ENCODE measurements around the gene LCT. TPM values are rescaled to one million over a fixed set of nuclear protein-coding genes. Genes with fewer than 3 reads are reported as not detected.

LCT gene
- total RNA-seq, 2 experiments from 2014 or later: 0.02 to 0.05 TPM

DNA sequence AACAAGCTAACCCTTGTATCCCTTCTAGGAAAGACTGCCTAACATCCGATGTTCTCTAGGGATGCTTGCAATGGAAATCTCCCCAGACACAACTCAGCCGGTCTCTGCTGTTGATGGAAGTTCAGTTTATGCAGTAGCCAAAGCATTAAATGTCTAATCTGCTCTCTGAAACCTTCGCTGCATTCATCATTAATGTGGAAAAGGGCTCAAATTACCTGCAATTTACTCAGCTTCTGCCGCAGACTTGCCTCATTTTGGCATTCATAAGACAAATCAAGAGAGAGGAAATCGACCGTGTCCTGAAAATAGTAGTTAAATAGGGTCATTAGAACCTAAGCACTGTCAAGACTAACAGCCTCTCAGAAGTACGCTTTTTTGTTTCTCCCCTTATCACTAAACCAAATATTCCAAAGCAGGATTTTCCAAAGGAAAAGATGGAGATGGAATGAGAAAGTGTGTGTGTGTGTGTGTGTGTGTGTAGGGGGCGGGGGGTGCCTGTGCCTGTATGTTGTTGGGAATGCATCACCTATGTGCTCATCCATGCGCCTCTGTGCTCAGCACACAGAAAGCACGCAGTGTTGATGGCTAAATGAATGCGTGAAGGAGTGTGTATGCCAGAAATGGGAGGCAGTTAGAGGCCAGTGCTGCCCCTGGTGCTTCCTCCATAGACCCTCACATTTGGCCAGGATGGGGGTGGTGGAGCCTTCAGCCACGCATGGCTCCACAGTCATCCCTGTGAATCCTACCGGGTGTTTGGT, 7.4 kb downstream of the LCT start:
- Mint-ChIP-seq H3K27ac (no peak overlapping the region), H3K36me3 (no peaks in the 10 kb centered on the region), H3K27me3 (no peaks in the 10 kb centered on the region), H3K4me3 (no peak overlapping the region), H3K9me3 (no peaks in the 10 kb centered on the region), H3K4me1 (ENCODE audit: low read depth) (no peaks in the 10 kb centered on the region)
- ChIA-PET CTCF (no interaction called here), POLR2A (no interaction called here)
- intact Hi-C loops (cut with micrococcal nuclease): no loop called here
- no peak for DNase-seq

DNA sequence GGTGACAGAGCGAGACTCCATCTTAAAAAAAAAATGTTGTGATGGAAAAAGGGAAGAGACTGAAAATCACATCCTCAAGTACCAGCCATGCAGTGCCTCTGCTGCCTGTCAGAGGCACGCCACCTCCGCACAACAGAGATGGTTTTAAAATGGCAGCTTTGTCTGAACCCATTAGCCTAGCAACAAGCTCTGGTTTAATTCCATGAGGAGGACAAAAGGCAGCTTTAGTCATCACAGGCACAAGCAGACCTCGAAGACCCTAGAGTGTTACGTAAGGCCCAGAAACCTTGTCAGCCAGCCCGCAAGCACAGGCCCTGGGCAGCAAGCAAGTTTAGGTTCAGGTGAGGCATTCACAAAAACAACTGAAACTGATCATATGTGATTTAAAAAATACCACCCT, 10.4 kb downstream of the LCT start:
- H3K27ac Mint-ChIP-seq: no peak overlapping the region
- intact Hi-C loops (cut with micrococcal nuclease): no loop called here
- peaks cover 3% of the 10 kb centered on the region for H3K4me1 Mint-ChIP-seq (ENCODE audit: low read depth)
- POLR2A ChIA-PET: interaction anchor here (0.6 kb wide), 1 partner anchor 32 kb away, joined by 4 read pairs; no protein-coding TSS in a partner anchor
- DNase-seq: no peak
- no peak overlapping the region for H3K4me3 Mint-ChIP-seq
- CTCF ChIA-PET: no interaction called here
- peaks cover 9% of the 10 kb centered on the region for H3K36me3 Mint-ChIP-seq
- H3K9me3 Mint-ChIP-seq: peaks cover 12% of the 10 kb centered on the region
- H3K27me3 Mint-ChIP-seq: no peaks in the 10 kb centered on the region

DNA sequence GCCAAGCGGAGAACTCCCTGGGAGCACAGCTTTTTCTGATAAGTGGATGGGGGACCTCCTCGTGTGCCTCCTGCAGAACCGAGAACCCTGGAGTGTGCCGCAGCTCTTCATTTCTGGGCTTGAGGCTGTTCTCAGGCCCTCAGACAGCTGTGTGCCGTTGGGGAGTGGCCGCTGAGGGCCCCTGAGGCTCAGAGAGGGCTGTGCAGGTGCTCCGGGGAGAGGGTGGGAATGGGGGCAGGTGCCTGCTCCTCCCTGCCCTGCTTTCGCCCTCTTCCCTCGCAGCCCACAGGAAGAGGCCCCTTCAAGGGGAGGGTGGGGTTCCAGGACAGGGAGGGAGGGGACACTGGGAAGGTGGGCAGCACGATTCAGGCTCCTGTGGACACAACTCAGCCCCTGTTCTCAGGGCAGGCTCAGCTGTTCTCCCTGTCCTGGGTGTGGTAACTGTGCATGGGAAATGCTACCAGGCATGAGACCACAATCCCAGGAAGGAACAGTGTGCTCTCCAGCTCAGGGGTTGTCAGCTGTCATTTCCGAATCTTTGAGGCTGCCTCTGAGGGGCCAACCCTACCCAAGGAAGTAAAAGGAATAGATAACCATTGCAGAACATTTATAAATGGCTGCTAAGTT, 11.3 kb downstream of the LCT start:
- ChIA-PET CTCF (interaction anchor here (2.6 kb wide), 1 partner anchor 28 kb away, joined by 12 read pairs; no protein-coding TSS in a partner anchor), POLR2A (no interaction called here)
- Mint-ChIP-seq H3K27ac (no peak overlapping the region), H3K4me3 (no peak overlapping the region), H3K9me3 (peaks cover 12% of the 10 kb centered on the region), H3K27me3 (no peaks in the 10 kb centered on the region), H3K36me3 (peaks cover 9% of the 10 kb centered on the region), H3K4me1 (ENCODE audit: low read depth) (peaks cover 9% of the 10 kb centered on the region)
- intact Hi-C loops (cut with micrococcal nuclease): no loop called here
- DNase-seq: no peak

DNA sequence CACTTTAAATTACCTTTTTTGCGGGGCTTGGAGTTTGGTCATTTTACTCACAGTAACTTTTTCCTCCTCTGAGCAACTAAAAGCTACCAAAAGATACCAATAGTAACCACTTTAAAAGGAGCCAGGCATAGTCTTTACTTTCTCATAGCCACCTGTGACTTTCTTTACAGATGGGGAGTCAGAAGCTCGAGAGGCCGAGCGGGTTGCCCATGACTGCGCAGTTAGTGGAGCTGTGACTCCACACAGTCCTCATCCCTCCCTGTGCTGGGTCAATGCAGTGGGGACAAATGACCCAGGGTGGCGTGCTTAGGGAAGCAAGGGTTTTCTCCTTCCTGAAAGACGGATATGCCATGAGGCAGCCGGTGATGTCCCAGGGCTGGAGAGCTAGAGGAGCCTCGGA, 11.9 kb downstream of the LCT start:
- H3K27ac Mint-ChIP-seq: no peak overlapping the region
- no peak for DNase-seq
- H3K4me1 Mint-ChIP-seq (ENCODE audit: low read depth): peaks cover 15% of the 10 kb centered on the region
- peaks cover 12% of the 10 kb centered on the region for H3K9me3 Mint-ChIP-seq
- ChIA-PET CTCF (interaction anchor here (2.6 kb wide), 1 partner anchor 27 kb away, joined by 12 read pairs; no protein-coding TSS in a partner anchor), POLR2A (no interaction called here)
- intact Hi-C loops (cut with micrococcal nuclease): no loop called here
- no peaks in the 10 kb centered on the region for H3K27me3 Mint-ChIP-seq
- peaks cover 9% of the 10 kb centered on the region for H3K36me3 Mint-ChIP-seq
- H3K4me3 Mint-ChIP-seq: no peak overlapping the region

DNA sequence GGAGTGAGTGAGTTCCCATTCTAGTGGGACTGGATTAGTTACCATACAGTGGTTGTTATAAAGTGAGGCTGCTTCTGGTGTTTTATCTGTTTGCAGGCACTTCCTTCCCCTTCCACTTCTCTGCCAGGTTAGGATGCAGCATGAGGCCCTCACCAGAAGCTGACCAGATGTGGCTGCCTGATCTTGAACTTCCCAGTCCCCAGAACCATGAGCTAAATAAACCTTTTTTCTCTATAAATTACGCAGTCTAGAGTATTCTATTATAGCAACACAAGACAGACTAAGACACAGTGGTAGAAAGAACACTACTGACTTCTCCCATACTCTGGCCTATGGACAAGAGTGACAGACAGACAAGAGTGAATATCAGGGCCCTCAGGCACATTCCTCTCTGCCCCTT, 14.1 kb downstream of the LCT start:
- Mint-ChIP-seq H3K4me1 (ENCODE audit: low read depth) (peaks cover 28% of the 10 kb centered on the region), H3K36me3 (peaks cover 9% of the 10 kb centered on the region), H3K9me3 (peaks cover 12% of the 10 kb centered on the region), H3K27ac (no peak overlapping the region), H3K4me3 (no peak overlapping the region), H3K27me3 (no peaks in the 10 kb centered on the region)
- POLR2A ChIA-PET: no interaction called here
- DNase-seq: no peak
- CTCF ChIA-PET: interaction anchor here (2.6 kb wide), 1 partner anchor 25 kb away, joined by 12 read pairs; no protein-coding TSS in a partner anchor
- intact Hi-C loops (cut with micrococcal nuclease): no loop called here

DNA sequence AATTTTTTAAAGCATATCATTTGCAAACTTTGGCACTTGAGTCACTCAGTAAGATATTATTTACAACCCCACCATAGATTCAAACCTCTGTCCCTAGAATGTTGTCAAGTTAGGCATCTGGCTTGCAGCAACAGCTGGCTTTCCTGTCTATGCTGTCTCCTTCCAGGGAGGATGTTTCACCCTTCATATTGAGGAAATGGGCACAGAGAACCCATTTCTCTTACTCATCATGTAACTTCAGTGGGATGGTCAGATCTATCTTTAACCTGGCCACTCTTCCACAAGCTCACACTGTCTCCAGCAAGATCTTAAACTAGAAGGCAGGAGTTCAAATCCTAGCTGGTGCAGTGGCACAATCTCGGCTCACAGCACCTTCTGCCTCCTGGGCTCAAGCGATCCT, 15.8 kb downstream of the LCT start:
- POLR2A ChIA-PET: no interaction called here
- DNase-seq: no peak
- Mint-ChIP-seq H3K27me3 (no peaks in the 10 kb centered on the region), H3K4me3 (no peak overlapping the region), H3K27ac (peak overlapping the region; percentile 52), H3K36me3 (peaks cover 9% of the 10 kb centered on the region), H3K9me3 (peaks cover 12% of the 10 kb centered on the region), H3K4me1 (ENCODE audit: low read depth) (peaks cover 28% of the 10 kb centered on the region)
- intact Hi-C loops (cut with micrococcal nuclease): loop anchor here (2.0 kb wide), 1 partner anchor 314 kb away; no protein-coding TSS in a partner anchor
- CTCF ChIA-PET: interaction anchor here (1.0 to 11.1 kb wide), 2 partner anchors 19 to 24 kb away, joined by 3 to 77 read pairs; no protein-coding TSS in a partner anchor

DNA sequence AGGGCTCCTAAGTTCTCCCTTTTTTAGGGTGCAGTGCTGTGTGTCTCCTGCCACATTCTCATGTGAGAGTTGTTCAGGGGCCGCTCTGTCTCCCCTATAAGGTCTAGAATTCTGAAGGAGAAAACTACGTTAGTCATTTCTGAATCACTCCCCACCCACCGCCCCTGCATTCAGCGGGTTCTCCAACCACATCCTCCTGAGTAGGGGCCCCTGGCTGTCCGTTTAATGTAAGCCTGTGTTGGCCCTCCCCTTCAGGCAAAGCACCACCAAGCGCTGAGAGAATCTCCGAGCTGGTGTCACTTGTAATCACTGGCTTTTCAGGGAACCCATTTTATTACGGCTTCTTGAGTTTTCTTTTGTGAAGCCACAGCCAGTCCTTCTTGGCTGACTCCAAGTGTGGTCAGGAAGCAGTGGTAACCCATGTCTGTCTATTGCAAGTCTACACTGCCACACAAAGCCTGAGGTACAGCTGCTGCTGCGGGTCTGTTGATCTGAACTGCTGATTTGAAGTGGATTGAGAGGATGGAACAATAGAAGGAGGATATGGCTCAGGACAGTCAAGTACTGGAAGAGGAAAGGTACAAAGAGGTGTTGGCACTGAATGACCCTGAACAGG, 16.9 kb downstream of the LCT start:
- H3K4me3 Mint-ChIP-seq: peak overlapping the region; percentile 61
- H3K4me1 Mint-ChIP-seq (ENCODE audit: low read depth): peaks cover 38% of the 10 kb centered on the region
- CTCF ChIA-PET: interaction anchor here (0.6 to 11.1 kb wide), 8 partner anchors 12 to 566 kb away, joined by 3 to 77 read pairs (median 3); no protein-coding TSS in a partner anchor
- peak; percentile 94 for DNase-seq
- intact Hi-C loops (cut with micrococcal nuclease): loop anchor here (1.0 to 2.0 kb wide), 5 partner anchors 23 to 902 kb away; partner anchors contain the start of genes CCNT2 and MCM6
- POLR2A ChIA-PET: interaction anchor here (1.0 to 1.5 kb wide), 2 partner anchors 20 to 56 kb away, joined by 3 to 11 read pairs; partner anchors contain the start of gene MCM6
- peaks cover 9% of the 10 kb centered on the region for H3K36me3 Mint-ChIP-seq
- peaks cover 12% of the 10 kb centered on the region for H3K9me3 Mint-ChIP-seq
- H3K27me3 Mint-ChIP-seq: no peaks in the 10 kb centered on the region
- peak overlapping the region; percentile 78 for H3K27ac Mint-ChIP-seq

DNA sequence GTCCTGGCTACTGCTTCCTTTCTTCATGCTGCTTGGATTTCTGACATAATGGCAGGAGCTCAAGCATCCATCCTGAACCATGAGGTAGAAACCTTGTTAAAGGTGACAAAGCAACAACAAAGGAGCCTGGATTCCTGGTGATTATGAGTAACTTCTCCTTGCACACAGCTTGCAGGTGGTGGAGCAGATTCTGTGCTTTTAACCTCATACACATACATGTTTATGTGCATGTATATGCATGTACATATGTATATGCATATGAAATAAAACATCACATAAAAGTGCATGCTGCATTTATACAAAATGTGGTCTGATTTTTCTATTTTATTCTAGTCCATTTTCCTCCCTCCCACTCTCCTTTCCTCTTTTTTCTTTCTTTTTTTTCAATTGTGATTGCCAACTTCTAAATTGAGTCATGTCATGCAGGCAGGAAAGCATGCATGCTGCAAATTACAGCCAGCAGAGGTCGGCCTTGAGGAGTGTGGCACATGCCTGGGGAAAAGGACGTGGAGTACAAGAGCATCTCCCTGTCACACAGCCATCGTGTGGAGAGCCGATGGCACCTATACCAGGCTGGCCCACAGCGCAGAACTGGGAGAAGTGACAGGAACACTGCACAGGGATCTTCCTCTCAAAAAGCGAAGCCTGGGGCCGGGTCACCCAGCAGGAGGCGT, 17.9 kb downstream of the LCT start:
- peak; percentile 82 for DNase-seq
- CTCF ChIA-PET: interaction anchor here (0.6 to 11.1 kb wide), 5 partner anchors 11 to 893 kb away, joined by 3 to 77 read pairs (median 3); no protein-coding TSS in a partner anchor
- peaks cover 12% of the 10 kb centered on the region for H3K9me3 Mint-ChIP-seq
- peaks cover 43% of the 10 kb centered on the region for H3K4me1 Mint-ChIP-seq (ENCODE audit: low read depth)
- POLR2A ChIA-PET: interaction anchor here (1.5 kb wide), 1 partner anchor 57 kb away, joined by 11 read pairs; the partner anchor contains the start of gene MCM6
- H3K27me3 Mint-ChIP-seq: no peaks in the 10 kb centered on the region
- intact Hi-C loops (cut with micrococcal nuclease): loop anchor here (5.0 kb wide), 1 partner anchor 958 kb away; no protein-coding TSS in a partner anchor
- H3K36me3 Mint-ChIP-seq: peaks cover 9% of the 10 kb centered on the region
- peak overlapping the region; percentile 27 for H3K4me3 Mint-ChIP-seq
- peak overlapping the region; percentile 78 for H3K27ac Mint-ChIP-seq

DNA sequence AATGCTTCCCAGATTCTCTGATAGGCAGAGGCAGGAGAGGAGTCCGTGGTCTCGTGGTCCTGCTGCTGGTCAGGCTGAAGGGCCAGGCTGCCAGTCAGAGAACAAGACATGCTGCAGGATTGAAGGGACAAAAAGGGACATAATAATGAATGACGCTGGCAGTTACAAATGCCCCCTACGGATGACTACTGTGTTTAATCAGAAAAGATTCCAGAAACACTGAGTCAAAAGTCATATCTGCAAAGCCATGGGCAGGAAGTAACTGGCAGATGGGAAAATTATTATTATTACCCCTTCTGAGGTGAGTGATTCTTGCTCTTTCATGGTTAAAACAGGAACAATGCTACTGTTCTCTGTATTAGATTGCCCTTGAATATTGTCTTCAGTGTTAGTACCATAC, 19.0 kb downstream of the LCT start:
- CTCF ChIA-PET: interaction anchor here (11.1 kb wide), 1 partner anchor 21 kb away, joined by 77 read pairs; no protein-coding TSS in a partner anchor
- peaks cover 5% of the 10 kb centered on the region for H3K9me3 Mint-ChIP-seq
- peaks cover 5% of the 10 kb centered on the region for H3K36me3 Mint-ChIP-seq
- DNase-seq: no peak
- peaks cover 40% of the 10 kb centered on the region for H3K4me1 Mint-ChIP-seq (ENCODE audit: low read depth)
- no peaks in the 10 kb centered on the region for H3K27me3 Mint-ChIP-seq
- POLR2A ChIA-PET: no interaction called here
- H3K27ac Mint-ChIP-seq: no peak overlapping the region
- intact Hi-C loops (cut with micrococcal nuclease): loop anchor here (5.0 kb wide), 1 partner anchor 959 kb away; no protein-coding TSS in a partner anchor
- H3K4me3 Mint-ChIP-seq: no peak overlapping the region

DNA sequence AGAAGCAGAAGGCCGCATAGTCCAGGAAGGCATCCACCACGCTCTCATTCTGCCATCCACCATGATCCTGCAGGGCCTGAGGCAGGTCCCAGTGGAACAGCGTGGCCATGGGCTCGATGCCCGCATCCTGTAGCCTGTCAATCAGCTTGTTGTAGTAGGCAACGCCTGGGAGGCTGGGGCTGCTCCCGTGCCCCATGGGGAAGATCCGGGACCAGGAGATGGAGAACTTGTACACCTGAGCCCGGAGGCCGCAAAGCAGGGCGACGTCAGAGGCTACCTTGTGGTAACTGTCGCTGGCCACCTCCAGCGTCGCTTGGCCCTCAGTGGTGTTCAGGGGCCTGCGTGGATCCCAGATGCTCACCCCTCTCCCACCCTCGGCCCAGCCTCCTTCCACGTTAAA, 19.5 kb downstream of the LCT start:
- no peak for DNase-seq
- Mint-ChIP-seq H3K9me3 (peaks cover 2% of the 10 kb centered on the region), H3K36me3 (no peaks in the 10 kb centered on the region), H3K27ac (no peak overlapping the region), H3K4me1 (ENCODE audit: low read depth) (peaks cover 40% of the 10 kb centered on the region), H3K27me3 (no peaks in the 10 kb centered on the region), H3K4me3 (no peak overlapping the region)
- intact Hi-C loops (cut with micrococcal nuclease): loop anchor here (5.0 kb wide), 1 partner anchor 960 kb away; no protein-coding TSS in a partner anchor
- ChIA-PET CTCF (interaction anchor here (11.1 kb wide), 1 partner anchor 20 kb away, joined by 77 read pairs; no protein-coding TSS in a partner anchor), POLR2A (no interaction called here)

DNA sequence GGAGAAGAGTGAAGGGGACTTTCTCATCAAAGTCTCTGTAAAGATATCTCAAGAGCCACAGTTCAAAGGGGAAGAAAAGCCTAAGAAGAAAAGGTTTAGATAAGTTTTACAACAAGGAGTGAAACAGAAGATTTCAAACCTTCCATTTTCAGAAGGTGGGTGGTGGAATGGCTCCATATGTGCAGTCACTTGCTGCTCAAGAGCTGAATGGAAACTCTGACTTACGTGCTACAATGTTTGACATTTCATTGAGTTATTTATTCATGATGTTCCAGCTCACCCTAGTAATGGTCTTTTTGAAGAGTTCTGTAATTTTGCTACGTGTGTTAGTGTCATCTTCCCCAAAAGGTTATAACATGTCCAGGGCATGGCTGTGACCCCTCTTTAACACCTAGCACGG, 21.7 kb downstream of the LCT start:
- Mint-ChIP-seq H3K27me3 (peaks cover 2% of the 10 kb centered on the region), H3K9me3 (no peaks in the 10 kb centered on the region), H3K4me3 (no peak overlapping the region), H3K27ac (peak overlapping the region; percentile 76), H3K4me1 (ENCODE audit: low read depth) (peaks cover 30% of the 10 kb centered on the region), H3K36me3 (peaks cover 2% of the 10 kb centered on the region)
- DNase-seq: no peak
- ChIA-PET POLR2A (no interaction called here), CTCF (interaction anchor here (1.1 to 11.1 kb wide), 2 partner anchors 10 to 18 kb away, joined by 3 to 77 read pairs; no protein-coding TSS in a partner anchor)
- intact Hi-C loops (cut with micrococcal nuclease): loop anchor here (5.0 kb wide), 1 partner anchor 962 kb away; no protein-coding TSS in a partner anchor

All from activated CD4-positive, alpha-beta memory T cell treated with anti-CD3 and anti-CD28 coated beads for 36 hours (primary cell).